ENCODE data around the gene LIN37.

GRCh38 chr19:35734889-35735288 is 13.5 kb upstream of the LIN37 start:
- no peak for TF ChIP-seq ZFP3 (CRISPR knock-in tag; IDR thresholded peaks at IDR 0.05)
- TF ChIP-seq ZFP30 (CRISPR knock-in tag; IDR thresholded peaks at IDR 0.05) = no peak
- TF ChIP-seq, protein P1, sequence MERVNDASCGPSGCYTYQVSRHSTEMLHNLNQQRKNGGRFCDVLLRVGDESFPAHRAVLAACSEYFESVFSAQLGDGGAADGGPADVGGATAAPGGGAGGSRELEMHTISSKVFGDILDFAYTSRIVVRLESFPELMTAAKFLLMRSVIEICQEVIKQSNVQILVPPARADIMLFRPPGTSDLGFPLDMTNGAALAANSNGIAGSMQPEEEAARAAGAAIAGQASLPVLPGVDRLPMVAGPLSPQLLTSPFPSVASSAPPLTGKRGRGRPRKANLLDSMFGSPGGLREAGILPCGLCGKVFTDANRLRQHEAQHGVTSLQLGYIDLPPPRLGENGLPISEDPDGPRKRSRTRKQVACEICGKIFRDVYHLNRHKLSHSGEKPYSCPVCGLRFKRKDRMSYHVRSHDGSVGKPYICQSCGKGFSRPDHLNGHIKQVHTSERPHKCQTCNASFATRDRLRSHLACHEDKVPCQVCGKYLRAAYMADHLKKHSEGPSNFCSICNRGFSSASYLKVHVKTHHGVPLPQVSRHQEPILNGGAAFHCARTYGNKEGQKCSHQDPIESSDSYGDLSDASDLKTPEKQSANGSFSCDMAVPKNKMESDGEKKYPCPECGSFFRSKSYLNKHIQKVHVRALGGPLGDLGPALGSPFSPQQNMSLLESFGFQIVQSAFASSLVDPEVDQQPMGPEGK (CRISPR knock-in tag; IDR thresholded peaks at IDR 0.05; ENCODE audit: borderline replicate concordance) = no peak
- no peak for TF ChIP-seq GLIS3 (CRISPR knock-in tag; IDR thresholded peaks at IDR 0.05)
